Middle frontal gyrus (tissue), 1 donor: ENCODE measurements around the gene DNM3.

ENCODE experiments used
- DNase-seq: peaks from one replicate; pipeline ENCODE4 v3.0.0-alpha.2; 2015; ENCODE audit warnings: low spot score; ENCODE audit errors: extremely low spot score

The DNM3 gene

DNA sequence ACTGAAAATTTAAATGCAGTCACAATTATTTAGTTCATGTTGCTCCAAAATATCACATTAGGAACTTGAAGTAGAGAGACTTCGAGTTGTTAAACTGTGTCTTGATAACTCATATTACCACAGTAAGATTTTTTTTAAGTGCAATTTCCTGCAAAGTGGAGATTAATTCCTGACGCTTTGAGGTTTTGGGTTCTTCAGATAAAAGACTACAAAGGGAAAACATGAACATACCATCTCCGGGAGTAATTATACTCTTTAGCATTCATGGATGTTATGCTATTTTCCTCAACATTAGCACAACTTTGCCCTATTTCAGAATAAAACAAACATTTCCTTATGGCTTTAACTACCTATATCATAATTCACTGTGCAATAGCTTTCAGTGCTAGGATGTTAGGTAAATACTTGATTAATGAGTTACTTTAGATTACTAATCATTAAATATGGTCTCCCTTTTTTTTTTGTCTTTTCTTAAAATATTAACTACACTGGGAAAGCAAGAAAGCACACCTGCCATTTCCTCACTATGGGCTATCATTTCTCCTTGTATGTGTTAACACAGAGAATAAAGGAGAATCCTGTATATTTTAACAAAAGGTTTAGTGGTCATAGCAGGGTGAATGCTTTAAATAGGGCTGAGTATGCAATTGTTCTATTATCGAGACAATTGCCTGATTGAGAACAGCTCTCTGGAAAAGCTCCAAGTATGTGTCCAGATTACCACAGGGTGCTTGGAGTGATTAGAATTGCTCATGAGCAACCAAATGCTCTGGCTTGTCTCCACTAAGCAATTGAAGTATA, 326.7 kb downstream of the DNM3 start:
- DNase-seq, result no peak

DNA sequence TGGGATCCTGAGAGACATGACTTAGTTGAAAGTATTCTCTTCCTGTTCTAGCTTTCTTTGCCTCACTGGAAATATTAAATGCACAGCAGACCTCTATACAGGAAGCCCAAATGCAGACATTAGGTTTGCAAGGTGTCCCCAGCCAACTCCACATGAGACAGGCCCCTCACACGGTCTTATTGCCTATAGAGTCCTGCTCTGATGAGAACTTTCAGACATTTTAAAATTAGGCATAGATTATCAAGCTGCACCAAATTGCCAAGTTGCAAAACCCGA, 327.2 kb downstream of the DNM3 start:
- no peak for DNase-seq

DNA sequence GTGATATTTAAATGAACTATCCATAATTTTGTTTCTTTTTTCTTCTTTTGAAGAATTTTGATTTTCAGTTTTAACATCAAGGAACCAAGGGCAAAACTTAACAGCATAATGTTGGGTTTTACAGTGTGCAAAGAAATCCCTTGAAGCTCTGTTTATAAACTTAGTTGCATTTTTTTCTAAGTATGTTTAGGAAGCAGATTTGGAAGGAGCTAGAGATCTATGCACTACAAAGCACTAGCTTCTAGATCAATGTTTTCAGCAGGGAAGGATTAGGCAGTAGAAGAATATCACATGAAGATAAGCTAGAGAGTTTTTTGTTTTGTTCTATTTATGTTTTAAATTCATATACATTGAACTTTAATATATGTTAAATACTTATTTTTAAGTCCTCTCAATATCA, 328.5 kb downstream of the DNM3 start:
- DNase-seq, result no peak

DNA sequence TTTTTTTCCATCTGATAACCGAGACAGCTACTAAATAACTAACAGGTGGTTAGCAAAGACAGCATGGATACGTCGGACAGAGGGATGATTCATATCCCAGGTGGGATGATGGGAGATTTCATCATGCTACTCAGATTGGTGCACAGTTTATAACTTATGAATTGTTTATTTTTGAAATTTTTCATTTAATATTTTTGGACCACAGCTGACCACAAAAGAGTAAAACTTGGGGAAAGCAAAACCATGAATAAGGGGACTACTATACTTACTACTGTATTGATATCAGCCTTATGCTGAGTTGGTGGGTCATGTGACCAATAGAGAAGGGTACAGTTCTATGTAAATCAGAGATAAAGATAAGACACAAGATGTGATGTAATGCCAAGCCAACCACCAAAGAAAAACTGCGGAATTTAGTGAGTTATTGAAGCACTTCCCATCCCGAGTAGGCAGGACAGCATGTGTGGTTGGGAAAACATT, 331.1 kb downstream of the DNM3 start:
- no peak for DNase-seq

DNA sequence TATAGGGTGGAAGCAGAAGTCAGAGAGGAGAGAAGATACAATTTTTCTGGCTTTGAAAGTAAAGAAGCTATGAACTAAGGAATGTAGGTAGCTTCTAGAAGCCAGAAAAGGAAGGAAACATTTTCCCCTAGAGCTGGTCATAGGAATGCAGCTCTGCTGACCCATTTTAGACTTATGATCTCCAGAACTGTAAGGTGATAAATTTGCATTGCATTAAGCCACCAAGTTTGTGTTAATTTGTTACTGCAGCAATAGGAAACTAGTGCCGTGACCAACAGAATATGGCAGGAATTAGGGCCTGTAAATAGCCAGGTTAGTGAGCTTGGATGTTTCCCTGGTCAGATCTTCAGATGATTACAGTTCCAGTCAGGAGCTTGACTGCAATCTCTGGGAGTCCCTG, 334.9 kb downstream of the DNM3 start:
- DNase-seq, result no peak

DNA sequence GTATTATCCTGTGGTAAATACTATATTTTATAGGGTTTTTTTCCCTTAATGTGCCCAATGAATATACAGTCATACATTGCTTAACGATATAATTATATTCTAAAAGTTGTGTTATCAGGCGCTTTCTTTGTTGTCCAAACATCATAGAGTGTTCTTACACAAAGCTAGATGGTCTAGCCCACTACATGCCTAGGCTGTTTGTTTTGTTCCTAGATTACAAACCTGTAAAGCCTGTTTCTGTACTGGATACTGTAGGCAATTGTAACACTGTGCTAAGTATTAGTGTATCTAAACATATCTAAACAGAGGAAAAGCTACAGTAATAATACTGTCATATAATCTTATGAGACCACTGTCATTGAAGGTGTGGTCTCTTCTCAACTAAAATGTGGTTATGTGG, 336.6 kb downstream of the DNM3 start:
- DNase-seq, result no peak

DNA sequence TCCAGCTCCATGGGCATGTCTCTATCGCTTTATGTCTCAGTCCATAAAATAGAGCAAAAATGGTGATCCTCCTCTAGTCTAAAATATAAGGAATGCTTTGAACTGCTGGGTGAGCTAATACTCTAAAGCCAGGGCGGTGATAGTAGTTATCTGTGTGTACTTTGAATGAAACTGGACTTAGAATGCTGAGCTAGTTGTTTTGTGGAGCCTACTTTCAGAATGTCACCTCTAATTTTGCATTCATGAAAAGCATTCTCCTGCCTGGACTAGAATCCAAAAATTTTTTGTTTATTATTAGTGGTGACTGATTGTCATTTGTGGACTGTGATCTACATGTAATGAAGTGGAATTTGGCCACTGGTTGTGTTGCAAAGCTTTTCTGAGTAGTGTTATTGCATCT, 337.6 kb downstream of the DNM3 start:
- no peak for DNase-seq

DNA sequence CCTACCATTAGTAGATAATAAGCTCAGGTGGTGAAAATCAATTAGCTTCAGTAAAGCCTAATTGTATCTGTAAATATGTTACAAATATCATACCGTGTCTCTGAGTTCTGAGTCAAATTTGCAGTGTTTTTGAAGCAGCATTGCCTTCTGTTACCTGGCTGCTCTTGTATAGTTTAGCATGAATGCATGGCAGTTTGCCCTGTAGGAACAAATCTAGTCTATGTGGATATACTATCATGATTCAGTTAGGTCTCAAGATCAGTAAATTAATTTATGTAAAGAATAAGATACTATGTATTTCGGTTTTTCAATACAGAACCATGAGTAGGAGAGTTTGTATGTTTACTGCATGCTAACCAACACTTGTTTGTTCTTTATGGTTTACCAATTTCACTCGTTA, 338.6 kb downstream of the DNM3 start:
- no peak for DNase-seq

DNA sequence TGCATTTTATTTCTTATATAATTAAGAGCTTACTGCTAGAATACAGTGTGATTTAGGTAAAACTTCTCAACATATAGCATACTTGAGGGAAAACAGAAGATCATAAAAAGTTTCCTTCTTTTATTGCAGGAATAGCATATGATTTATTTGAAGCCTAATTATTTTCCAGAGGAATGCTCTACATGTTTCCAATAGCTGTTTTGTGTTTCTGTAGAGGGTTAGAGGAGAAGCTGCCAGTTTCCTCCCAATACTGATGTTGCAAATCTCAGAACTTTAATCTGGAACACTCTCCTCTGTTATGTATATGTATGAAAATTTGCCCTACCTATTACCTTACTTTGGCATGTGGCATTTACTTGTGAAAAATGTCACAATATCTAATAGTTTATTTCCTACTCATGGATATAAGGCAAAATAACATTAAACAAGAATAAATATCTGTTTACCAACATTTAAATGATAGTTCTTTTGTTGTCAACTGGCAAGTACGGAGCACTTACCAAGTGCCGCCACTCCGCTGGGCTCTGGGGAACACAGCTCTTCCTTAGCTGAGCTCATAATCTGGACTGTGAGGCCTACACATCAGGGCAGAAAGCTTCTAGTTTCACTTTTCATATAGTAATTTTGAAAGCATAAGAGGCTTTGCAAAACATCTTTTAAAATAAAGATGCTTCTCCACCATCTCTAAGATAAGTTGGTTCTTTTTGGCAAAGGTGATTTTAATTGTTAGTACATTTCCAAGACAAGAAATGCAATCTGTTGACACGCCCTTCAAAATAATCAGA, 339.4 kb downstream of the DNM3 start:
- DNase-seq, result no peak

DNA sequence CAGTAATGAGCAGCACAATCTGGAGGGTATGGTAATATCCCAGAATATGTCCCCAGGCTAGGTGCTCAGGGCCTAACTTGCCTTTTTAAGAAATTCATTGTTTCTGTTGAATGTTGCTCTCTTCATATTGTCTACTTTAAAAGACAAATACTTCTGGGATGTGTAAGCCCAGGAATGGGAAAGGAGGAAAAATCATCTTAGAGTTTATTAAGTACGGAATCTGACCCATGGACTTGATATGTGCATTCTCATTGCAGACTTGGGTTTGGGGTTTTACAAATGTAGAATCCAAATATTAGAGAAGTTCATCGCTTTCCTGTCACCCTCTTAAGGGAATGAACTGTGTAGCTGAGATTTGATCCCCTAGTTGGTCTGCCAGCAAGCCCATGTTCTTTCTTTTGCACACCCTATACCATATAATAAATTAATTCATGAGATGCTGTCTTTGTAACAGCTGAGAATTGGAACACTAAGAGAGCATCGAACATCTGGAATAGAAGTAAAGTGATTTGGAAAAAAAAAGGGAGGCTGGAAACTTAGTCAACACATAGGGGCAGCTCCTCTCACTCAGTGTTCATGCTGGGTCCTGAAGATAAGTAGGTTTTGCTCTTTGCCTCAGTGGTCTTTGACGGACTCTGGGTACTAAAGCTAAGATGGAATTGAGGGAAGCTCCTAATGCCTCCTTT, 343.4 kb downstream of the DNM3 start:
- DNase-seq, result no peak

DNA sequence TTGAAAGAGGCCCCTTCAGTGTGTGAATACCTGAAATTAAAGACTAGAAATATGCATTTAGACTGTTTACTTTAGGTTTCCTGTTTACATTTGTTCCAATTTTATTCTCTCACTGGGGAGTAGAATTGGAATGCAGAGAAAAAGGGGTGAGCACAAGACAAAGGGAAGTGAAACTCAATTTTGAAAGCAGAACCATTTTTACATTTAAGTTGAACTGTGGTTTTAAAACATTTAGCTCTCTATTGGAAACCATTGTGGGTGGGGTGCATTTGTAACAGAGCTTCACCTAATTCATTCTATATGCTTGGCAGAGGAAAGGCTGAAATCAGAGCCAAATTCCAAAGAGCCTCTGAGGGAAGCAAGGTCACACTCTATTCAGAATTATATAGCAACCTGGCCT, 343.9 kb downstream of the DNM3 start:
- DNase-seq, result no peak

DNA sequence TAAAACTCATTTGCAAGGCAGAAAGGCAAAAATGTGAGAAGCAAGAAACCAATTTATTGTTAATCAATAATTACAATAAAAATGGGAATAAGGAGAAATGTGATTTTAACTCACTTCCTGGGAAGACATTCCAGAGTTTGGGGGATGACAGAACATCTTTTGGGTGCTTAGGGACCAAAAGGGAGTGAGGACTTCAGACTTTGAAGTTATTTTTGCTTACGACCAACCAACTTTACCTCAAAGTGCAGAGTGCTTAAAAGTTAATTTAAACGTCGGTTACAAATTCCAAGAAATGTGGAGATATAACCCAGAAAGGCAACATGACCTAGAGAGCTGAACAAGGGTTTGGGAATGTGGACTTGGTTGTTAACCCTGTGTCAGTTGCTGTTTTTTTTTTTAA, 344.7 kb downstream of the DNM3 start:
- DNase-seq, result no peak

DNA sequence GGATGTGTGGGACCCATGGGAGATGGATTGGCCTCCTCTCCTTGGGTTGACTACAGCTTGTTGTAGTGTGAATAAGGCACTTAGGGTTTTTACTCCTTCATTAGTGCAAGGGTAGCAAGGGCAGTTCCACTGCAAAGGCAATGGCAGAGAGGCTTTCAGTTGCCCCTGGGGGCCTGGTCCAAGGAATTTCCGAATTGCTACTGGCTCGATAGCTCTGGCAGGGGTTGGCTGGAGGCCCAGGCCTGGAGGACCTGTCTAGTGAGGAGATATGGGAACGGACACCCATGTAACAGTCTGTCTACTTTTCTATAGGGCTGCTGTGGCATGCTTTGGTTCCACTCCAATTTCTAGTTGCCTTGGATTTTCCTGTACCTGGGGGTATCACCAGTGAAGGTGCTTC, 360.3 kb downstream of the DNM3 start:
- no peak for DNase-seq

DNA sequence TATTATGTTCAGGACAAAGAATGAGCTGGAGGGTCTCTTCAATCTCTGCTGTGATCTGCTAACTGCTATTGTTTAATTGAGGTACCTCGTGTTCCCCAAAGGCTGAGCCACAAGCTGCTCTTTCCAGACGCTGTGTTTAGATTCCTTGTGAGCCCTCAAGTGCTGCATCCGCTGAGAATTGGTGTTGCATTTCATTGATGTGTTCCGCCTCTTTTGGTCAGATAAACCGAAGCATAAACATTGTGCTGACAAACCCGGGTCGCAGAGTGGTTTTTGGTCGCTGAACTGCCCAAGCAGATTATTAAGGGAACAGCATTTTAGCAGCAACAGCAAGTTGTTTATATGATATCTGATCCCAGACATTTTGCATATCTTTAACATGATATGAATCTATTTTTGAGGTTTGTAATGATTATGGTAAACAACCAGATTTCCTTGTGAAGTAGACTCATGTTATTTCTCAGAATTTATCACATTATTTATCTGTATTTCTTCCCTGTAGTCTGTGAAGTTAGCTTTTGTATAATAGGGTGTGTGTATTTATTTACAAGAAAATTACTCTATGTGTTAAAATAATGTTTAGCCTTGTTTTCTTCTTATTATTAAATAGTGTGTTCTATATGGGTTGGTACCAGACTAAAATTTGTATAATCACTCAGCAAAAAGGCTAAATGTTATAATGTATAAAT, 362.0 kb downstream of the DNM3 start:
- no peak for DNase-seq

DNA sequence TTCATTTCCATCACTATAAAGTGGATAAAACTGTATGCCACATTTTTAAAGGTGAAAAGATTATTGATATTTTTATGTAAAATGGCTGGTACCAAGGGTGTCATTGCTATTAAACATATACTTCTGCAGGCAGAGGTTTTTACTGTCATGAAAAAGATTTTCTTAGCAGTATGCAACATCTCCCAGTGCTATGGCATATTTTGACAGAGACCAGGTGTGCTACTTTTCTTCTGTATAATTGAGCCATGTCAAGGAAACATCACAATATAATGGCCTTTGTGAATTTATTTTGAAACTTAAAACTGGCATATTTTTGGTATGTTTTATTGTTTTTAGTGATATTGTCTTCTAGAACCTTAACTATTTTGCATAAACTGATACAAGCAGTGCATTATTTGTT, 362.6 kb downstream of the DNM3 start:
- no peak for DNase-seq

DNA sequence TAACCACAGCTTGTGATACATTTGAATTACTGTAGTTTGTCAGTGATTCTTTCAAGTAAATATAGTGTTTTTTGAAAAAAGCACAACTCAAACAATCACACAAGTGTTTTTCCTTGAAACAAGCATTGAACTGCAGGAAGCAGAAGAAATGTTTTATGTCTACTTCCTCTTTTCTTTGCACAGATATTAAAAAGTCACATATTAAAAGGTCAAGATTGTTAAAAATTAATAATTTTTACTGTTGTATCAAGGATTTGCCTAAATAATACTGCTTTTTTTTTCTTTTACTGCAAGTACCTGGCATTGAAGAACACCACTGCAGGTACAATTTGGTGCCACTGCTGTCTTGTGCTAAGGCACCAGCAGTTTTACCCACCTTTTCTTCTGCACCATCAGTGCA, 365.0 kb downstream of the DNM3 start:
- no peak for DNase-seq

DNA sequence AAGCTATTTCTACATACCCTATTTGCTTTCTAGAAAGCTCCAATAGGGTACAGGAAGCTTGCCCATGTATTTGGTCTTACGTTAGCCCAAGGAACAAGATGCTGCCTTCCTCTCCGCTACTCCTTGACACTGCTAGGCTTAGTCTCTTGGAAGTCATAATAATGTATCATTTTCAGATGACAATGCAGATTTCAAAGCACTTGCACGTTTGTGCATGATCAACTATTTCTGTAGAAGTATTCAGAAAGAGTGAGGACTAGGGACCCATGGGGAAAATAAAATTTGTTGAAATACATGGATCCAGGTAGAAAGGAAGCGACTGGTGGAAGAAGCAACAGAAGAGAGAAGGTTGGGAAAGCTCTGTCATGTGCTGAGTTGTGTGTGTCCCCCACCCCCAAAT, 367.3 kb downstream of the DNM3 start:
- DNase-seq, result no peak

DNA sequence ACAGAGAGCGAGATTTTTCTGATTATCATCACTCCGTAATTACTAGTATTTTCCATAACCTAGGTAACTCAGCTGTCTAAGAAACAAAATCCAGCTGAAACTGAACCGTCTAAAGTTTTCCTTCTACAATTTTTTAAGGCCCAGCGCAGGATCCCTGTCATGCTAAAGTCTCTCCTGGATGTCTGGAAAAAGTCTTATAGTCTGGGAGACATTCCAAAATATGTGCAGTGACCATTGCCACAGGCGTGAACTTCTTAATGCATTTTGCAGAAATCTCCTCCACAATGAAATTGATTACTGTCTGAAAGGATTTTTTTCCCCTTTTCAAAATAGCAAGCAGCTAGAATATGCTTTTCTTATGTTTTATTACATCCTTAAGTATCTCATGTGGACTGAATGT, 369.9 kb downstream of the DNM3 start:
- DNase-seq, result no peak

DNA sequence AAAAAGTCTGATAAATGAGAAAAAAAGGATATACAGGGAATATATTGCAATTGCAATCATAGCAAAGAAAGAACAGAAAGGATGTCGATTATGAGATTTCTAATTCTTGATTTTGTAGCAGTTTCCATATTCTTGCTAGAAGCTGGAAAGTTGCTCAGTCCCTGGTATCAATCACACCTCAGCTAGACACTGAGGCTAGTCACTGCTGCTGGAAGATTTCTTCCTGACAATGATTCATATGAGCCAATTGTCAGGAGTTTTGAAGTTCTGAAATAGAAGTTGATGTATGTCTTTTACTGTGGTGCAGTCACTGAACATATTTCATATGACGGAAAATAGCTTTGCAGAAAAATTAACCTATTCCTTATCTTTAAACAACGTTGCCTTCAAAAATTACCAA, 370.8 kb downstream of the DNM3 start:
- DNase-seq, result no peak

DNA sequence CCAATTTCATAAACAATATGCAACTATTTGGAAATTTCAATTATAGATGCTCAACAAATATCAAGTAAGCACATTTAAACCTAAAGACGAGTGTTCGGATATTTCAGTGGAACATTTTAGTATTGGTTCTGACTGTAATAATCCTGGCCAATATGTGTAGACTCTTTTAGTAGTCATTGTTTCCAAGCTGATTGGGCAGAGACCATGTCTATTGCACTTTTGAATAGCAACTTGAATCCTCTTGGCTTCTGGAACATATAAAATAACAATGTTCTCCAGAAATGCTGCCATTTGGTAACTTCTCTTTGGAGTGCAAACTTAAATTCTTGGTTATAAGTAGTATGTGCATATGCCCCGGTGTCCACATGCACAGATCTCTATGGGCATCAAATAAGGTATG, 373.7 kb downstream of the DNM3 start:
- no peak for DNase-seq

DNA sequence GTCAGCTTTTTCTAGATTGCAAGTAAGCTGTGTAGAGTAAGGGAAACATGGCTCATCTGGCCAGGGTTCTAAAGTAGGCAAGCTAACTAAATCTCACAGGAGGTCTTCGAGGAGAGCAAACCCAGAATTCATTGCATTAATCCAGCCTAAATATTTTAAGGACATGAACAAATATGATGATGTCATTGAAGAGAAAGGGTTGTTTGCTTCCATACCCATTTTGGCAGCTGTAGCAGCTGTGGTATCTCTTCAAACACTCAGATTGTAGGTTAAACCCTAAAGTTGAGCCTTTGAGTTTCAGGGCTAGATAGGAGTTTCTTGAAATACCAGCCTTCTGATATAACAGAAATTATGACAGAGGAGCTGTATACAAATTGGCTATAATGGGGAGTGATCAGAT, 378.7 kb downstream of the DNM3 start:
- DNase-seq, result no peak

DNA sequence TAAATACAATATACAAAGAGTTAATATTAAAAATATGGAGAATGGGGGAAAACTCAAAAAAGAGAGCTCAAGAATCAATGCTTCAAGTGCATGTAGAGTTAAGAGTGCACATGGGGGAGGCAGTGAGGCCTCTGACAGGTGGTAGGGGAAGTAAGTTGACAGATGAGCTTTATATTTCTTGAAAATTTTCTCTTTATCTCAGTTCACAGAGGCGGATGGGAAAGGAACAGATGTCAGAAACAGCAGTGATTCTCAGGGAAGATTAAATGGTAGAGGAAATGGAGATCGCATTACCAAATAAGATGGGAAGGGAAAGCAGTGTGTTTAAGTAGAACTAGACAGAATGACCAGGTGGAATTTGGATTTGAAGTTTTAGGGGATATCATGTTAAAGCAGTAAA, 379.1 kb downstream of the DNM3 start:
- no peak for DNase-seq
